HepG2 (cell line): ENCODE measurements around the gene TTLL13. TPM values are rescaled to one million over a fixed set of nuclear protein-coding genes. Genes with fewer than 3 reads are reported as not detected.

Experiments used
- ARNTL ChIP-seq: sonication (generic); formaldehyde crosslinking; IDR thresholded peaks from 2 replicates; pipeline ENCODE4 v1.4.0; 2020; ENCODE audit warnings: mild to moderate bottlenecking, missing genetic modification reagents
- DR1 ChIP-seq: sonication (generic); formaldehyde crosslinking; IDR thresholded peaks from 2 replicates; pipeline ENCODE4 v1.8.0; 2021; ENCODE audit warnings: mild to moderate bottlenecking, missing genetic modification reagents, inconsistent platforms
- GPBP1L1 ChIP-seq: sonication (generic); formaldehyde crosslinking; IDR thresholded peaks from 2 replicates; pipeline ENCODE4 v1.5.0; 2020; ENCODE audit warnings: mild to moderate bottlenecking, missing genetic modification reagents
- ISX ChIP-seq: sonication (generic); formaldehyde crosslinking; conservative IDR thresholded peaks from 2 replicates; pipeline ENCODE4 v1.5.0; 2020; ENCODE audit warnings: missing genetic modification reagents
- KDM1A ChIP-seq: IDR thresholded peaks from 2 replicates; pipeline ENCODE4 v1.6.1; 2016; ENCODE audit warnings: missing compliant biosample characterization
- NONO ChIP-seq, 2 experiments: fragments of 450-650 bp in 1 of 2; sonication (generic) in 1 of 2; formaldehyde crosslinking in 1 of 2; IDR thresholded peaks in 1 of 2; conservative IDR thresholded peaks in 1 of 2; 2 replicates each; pipeline versions ENCODE4 v1.6.1 to v1.8.0; 2017 to 2022; ENCODE audit warnings: mild to moderate bottlenecking in 1 of 2, missing genetic modification reagents in 1 of 2, moderate library complexity in 1 of 2
- NR2F1 ChIP-seq, 2 experiments: fragments of 450-650 bp in 1 of 2; formaldehyde crosslinking in 1 of 2; IDR thresholded peaks; 2 replicates each; pipeline versions ENCODE4 v1.5.0 to v1.6.1; 2016 to 2020; ENCODE audit warnings: mild to moderate bottlenecking in 1 of 2, missing compliant biosample characterization in 1 of 2, missing genetic modification reagents in 1 of 2, moderate library complexity in 1 of 2
- PHF8 ChIP-seq: sonication (generic); formaldehyde crosslinking; IDR thresholded peaks from 2 replicates; pipeline ENCODE4 v1.5.0; 2020; ENCODE audit warnings: missing genetic modification reagents
- RBAK ChIP-seq: sonication (generic); formaldehyde crosslinking; IDR thresholded peaks from 2 replicates; pipeline ENCODE4 v1.5.1; 2020; ENCODE audit warnings: mild to moderate bottlenecking, missing genetic modification reagents
- RNF219 ChIP-seq: sonication (generic); formaldehyde crosslinking; IDR thresholded peaks from 2 replicates; pipeline ENCODE4 v1.5.0; 2020; ENCODE audit warnings: mild to moderate bottlenecking, missing genetic modification reagents
- RXRB ChIP-seq: IDR thresholded peaks from 2 replicates; pipeline ENCODE4 v1.6.1; 2016; ENCODE audit warnings: borderline replicate concordance, missing genetic modification reagents, missing compliant biosample characterization
- SALL1 ChIP-seq: sonication (generic); formaldehyde crosslinking; IDR thresholded peaks from 2 replicates; pipeline ENCODE4 v1.8.0; 2022; ENCODE audit warnings: mild to moderate bottlenecking, missing genetic modification reagents
- ZBTB39 ChIP-seq: sonication (generic); formaldehyde crosslinking; IDR thresholded peaks from 2 replicates; pipeline ENCODE4 v1.5.0; 2020; ENCODE audit warnings: missing genetic modification reagents
- ZKSCAN5 ChIP-seq: sonication (generic); formaldehyde crosslinking; IDR thresholded peaks from 2 replicates; pipeline ENCODE4 v1.5.1; 2020; ENCODE audit warnings: mild to moderate bottlenecking, missing genetic modification reagents
- ZNF414 ChIP-seq: sonication (generic); formaldehyde crosslinking; IDR thresholded peaks from 2 replicates; pipeline ENCODE4 v1.5.0; 2020; ENCODE audit warnings: missing genetic modification reagents
- ZNF768 ChIP-seq: sonication (generic); formaldehyde crosslinking; IDR thresholded peaks from 2 replicates; pipeline ENCODE4 v1.4.0; 2020; ENCODE audit warnings: missing genetic modification reagents
- polyA plus RNA-seq, 8 experiments: library from polyadenylated mRNA; depleted of rRNA in 3 of 8; stranded (reverse) in 7 of 8; unstranded in 1 of 8; fragments of >200 nt; fragmentation: Illumina TruSeq in 4 of 8; extraction: Trizol in 4 of 8; gene quantifications; 2 replicates each; pipeline versions ENCODE4 v1.2.1 to v1.2.3, GENCODE V29; 2011 to 2016; ENCODE audit warnings: low read depth in 4 of 8, missing spikeins in 1 of 8, mixed read lengths in 1 of 8; ENCODE audit not compliant: insufficient read depth in 1 of 8
- total RNA-seq, 5 experiments: library from RNA; depleted of rRNA; stranded (reverse); fragments of >200 nt; fragmentation: Illumina TruSeq; extraction: Trizol; gene quantifications; 2 replicates each; pipeline ENCODE4 v1.2.3, GENCODE V29; 2016; ENCODE audit warnings: low read depth in 1 of 5

Gene TTLL13
- total and polyA plus RNA-seq, 2 of the 13 experiments (the other 11 are each of a cell fraction or from before 2014, with no cell fraction given) = 0.07 to 0.29 TPM

GRCh38 chr15:90234096-90234988 is 15.0 kb upstream of the TTLL13 start, which contains the start of gene GDPGP1 (continued):
- TF ChIP-seq ZBTB39 (CRISPR knock-in tag) = no peak
- no peak for TF ChIP-seq ZNF414 (CRISPR knock-in tag)
- no peak for TF ChIP-seq ZNF768 (CRISPR knock-in tag)
- no peak for TF ChIP-seq KDM1A (CRISPR knock-in tag)
- TF ChIP-seq NR2F1 (CRISPR knock-in tag; IDR thresholded peaks at IDR 0.05) = 0 out of 4 replicates have a peak, but pooled peaks of 1 of the 2 experiments have one; percentile 25
- TF ChIP-seq DR1 (CRISPR knock-in tag) = no peak
- TF ChIP-seq ZKSCAN5 (CRISPR knock-in tag) = no peak
- no peak for TF ChIP-seq GPBP1L1 (CRISPR knock-in tag)
- TF ChIP-seq PHF8 = peak; percentile 39; the same call in 1 of the 2 replicates
- no peak for TF ChIP-seq RNF219
- TF ChIP-seq SALL1 = peak; percentile 67
- TF ChIP-seq NONO (IDR thresholded peaks at IDR 0.05) = no peak
- no peak for TF ChIP-seq NONO (CRISPR knock-in tag; conservative IDR thresholded peaks at IDR 0.05)
- no peak for TF ChIP-seq ISX (CRISPR knock-in tag)
- 0 out of 2 replicates have a peak, but pooled peaks have one; percentile 40 for TF ChIP-seq ARNTL (CRISPR knock-in tag)
- TF ChIP-seq RBAK = no peak
- peak; percentile 27; the same call in 1 of the 2 replicates for TF ChIP-seq RXRB (CRISPR knock-in tag)
